Measurements from ENCODE around the gene TAB2.

The TAB2 gene

DNA sequence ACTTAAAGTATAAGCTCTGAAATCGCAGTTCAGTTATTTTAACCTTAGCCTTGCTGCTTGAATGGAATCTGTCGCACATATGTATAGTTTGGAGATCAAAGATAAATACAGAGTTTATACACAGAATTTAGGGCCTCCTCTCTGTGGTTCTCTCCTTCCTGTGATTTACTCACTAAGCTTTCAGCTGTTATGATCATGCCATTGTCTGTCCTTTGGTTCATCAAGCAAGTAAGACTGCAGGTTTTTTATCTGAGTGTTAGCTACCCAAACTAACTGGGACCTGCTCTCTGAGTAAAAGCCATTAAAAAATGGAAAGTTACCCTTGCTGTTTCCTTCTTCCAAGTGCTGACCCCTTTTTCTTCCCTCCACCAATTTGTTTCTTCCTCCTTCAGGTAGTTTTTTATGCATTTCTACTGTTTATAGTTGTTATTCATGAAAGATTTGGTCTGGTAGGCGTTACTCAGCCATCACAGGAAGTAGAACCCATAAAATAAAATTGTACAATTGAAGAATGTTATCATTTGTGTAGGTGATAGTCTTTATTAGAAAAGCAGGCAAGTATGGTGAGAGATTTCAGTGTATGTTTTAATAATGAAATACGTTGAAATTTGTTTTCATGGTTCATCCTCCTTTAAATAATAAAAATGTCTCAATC, 48.9 kb downstream of the TAB2 start:
- DNase-seq (ENCODE audit: low spot score), result no peak
- TF ChIP-seq, protein P1, sequence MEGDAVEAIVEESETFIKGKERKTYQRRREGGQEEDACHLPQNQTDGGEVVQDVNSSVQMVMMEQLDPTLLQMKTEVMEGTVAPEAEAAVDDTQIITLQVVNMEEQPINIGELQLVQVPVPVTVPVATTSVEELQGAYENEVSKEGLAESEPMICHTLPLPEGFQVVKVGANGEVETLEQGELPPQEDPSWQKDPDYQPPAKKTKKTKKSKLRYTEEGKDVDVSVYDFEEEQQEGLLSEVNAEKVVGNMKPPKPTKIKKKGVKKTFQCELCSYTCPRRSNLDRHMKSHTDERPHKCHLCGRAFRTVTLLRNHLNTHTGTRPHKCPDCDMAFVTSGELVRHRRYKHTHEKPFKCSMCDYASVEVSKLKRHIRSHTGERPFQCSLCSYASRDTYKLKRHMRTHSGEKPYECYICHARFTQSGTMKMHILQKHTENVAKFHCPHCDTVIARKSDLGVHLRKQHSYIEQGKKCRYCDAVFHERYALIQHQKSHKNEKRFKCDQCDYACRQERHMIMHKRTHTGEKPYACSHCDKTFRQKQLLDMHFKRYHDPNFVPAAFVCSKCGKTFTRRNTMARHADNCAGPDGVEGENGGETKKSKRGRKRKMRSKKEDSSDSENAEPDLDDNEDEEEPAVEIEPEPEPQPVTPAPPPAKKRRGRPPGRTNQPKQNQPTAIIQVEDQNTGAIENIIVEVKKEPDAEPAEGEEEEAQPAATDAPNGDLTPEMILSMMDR (IDR thresholded peaks at IDR 0.05; ENCODE audit: extremely low read depth, missing control alignments), result no peak

GRCh38 chr6:149368065-149368464, 50.6 kb downstream of the TAB2 start:
- DNase-seq (ENCODE audit: low spot score), result peak; percentile 6
- TF ChIP-seq, protein P1 (IDR thresholded peaks at IDR 0.05; ENCODE audit: extremely low read depth, missing control alignments), result no peak

DNA sequence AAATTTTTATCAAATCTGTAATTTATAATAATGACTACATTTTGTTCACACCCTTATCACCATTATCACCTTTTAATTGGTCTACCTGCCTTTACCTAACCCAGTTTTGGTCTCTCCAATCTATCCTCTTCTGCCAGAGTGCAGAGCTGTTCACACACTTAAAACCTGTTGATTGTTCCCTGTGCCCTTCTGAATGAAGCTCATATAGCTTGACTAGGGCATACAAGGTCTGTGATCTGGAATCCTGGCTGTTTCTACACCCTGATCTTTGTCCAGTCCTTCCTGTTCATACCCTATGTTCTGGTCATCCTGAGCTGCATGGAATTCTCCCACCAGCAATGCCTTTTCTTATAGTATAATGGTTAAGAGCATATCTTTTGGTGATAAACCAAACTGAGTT, 53.6 kb downstream of the TAB2 start:
- TF ChIP-seq, protein P1 (IDR thresholded peaks at IDR 0.05; ENCODE audit: extremely low read depth, missing control alignments), result no peak
- DNase-seq (ENCODE audit: low spot score), result no peak

- TF ChIP-seq, protein P1 (IDR thresholded peaks at IDR 0.05; ENCODE audit: extremely low read depth, missing control alignments), result no peak
- DNase-seq (ENCODE audit: low spot score), result no peak
Observed at GRCh38 chr6:149372062-149372461, 54.5 kb downstream of the TAB2 start.

DNA sequence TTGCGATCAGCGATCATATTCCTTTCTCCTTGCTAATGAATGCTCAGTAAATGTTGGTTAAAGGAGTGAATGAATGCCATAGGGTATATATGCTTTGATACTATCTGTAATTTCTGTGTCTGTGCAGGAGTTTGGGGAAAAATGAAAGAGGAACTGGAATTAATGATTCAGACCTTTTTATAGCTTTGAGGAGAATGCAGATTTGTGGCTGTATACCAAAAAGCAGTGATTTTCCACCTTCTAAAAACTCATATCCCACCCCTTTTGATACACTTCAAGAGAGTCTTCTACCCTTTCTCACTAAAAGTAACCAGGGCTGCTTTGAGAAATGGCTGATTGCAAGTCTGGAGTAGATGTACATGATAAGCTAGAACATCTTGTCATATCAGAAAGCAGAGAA, 56.0 kb downstream of the TAB2 start:
- TF ChIP-seq, protein P1 (IDR thresholded peaks at IDR 0.05; ENCODE audit: extremely low read depth, missing control alignments), result no peak
- no peak for DNase-seq (ENCODE audit: low spot score)

GRCh38 chr6:149379977-149380376, 62.5 kb downstream of the TAB2 start:
- TF ChIP-seq, protein P1 (IDR thresholded peaks at IDR 0.05; ENCODE audit: extremely low read depth, missing control alignments), result no peak

DNA sequence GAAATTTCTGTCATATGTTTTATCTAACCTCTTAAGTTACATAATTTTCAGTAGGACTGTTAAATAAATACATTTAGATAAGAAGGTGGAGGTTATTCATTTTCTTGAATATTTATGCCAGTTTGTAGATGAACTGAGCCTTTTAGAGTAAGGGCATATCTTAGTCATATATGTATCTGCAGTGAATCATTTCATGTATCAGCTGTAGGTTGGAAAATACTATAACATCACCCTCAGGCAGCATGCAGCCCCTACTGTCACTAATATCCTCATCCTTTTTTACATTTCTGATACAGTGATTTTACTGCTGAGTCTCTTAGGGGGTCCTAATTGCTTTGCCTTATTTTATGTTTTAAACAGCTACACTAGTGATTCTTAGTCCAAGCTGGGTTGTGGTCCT, 63.0 kb downstream of the TAB2 start:
- TF ChIP-seq, protein P1 (IDR thresholded peaks at IDR 0.05; ENCODE audit: extremely low read depth, missing control alignments), result no peak

More at GRCh38 chr6:149379977-149380376, 62.5 kb downstream of the TAB2 start:
- DNase-seq (ENCODE audit: low spot score), result no peak

More for the DNA sequence above, 63.0 kb downstream of the TAB2 start:
- no peak for DNase-seq (ENCODE audit: low spot score)

Data from GM20000 (cell line).